AG09309 (cell line): ENCODE data around the gene CCDC27.

Experiments
- DNase-seq: peaks from one replicate; pipeline ENCODE4 v3.0.0-alpha.2; 2010; ENCODE audit warnings: low read depth
- H3K4me3 ChIP-seq: 2 replicates; pipeline ENCODE4 v1.5.1; 2011; ENCODE audit warnings: mild to moderate bottlenecking, low read depth, low read length, moderate library complexity; ENCODE audit not compliant: control insufficient read depth
- TF ChIP-seq, protein P1 (sequence below): IDR thresholded peaks from 2 replicates; pipeline ENCODE4 v1.5.1; 2011; ENCODE audit warnings: mild to moderate bottlenecking, low read depth, low read length, inconsistent platforms; ENCODE audit not compliant: insufficient read depth, control insufficient read depth; ENCODE audit errors: missing control alignments

Gene CCDC27

GRCh38 chr1:3779265-3779911 lies 27.1 kb downstream of the CCDC27 start:
- no peak for DNase-seq
- H3K4me3 ChIP-seq, result no peak overlapping the region
- TF ChIP-seq, protein P1, sequence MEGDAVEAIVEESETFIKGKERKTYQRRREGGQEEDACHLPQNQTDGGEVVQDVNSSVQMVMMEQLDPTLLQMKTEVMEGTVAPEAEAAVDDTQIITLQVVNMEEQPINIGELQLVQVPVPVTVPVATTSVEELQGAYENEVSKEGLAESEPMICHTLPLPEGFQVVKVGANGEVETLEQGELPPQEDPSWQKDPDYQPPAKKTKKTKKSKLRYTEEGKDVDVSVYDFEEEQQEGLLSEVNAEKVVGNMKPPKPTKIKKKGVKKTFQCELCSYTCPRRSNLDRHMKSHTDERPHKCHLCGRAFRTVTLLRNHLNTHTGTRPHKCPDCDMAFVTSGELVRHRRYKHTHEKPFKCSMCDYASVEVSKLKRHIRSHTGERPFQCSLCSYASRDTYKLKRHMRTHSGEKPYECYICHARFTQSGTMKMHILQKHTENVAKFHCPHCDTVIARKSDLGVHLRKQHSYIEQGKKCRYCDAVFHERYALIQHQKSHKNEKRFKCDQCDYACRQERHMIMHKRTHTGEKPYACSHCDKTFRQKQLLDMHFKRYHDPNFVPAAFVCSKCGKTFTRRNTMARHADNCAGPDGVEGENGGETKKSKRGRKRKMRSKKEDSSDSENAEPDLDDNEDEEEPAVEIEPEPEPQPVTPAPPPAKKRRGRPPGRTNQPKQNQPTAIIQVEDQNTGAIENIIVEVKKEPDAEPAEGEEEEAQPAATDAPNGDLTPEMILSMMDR, result no peak

DNA sequence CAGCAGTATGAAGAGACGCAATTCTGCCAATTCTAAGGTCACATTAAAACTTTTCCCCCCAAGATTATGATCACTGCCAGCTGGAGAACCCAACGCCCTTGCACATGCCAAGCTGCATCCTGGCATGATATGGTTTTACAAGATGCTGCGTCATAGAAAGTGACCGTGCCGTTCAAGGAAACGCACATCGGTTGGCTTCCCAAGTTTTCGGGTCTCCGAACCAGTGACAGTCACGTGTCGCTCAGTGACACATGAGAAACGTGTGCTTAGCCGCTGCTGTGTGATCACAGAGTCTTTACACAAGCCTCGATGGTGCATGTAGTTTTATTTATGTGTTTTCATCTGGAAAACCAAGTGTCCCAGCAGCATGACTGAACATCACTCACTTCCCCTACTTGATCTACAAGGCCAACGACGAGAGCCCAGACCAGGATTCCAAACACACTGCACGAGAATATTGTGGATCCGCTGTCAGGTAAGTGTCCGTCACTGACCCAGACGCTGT lies 27.7 kb downstream of the CCDC27 start:
- TF ChIP-seq, protein P1, result no peak

GRCh38 chr1:3780901-3781300 lies 28.7 kb downstream of the CCDC27 start:
- TF ChIP-seq, protein P1, result no peak
- no peak overlapping the region for H3K4me3 ChIP-seq
- DNase-seq, result no peak

More for the DNA sequence above, 27.7 kb downstream of the CCDC27 start:
- H3K4me3 ChIP-seq, result no peak overlapping the region
- DNase-seq, result no peak

- no peak overlapping the region for H3K4me3 ChIP-seq
- DNase-seq, result no peak
- TF ChIP-seq, protein P1, result no peak
These were observed 31.6 kb downstream of the CCDC27 start for GRCh38 chr1:3783651-3784474.

DNA sequence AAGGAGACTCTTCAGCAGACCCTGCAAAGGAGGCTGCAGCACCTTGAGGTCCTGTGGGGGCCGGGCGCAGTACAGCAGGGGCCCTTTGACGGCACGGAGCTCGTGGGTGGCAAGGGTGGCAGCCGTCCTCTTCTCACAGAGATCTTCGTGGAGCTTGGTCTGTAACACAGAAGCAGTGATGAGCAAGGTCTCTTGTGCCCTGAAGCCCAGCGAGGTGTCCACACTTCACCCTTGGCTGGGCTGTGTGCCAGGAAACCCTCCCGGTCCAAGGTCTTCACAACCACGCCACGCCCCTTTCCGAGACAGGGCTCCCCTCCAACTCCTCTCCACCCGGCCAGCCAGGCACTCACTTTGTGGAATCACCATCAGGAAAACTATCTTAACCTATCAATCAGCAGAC lies 32.8 kb downstream of the CCDC27 start:
- no peak for DNase-seq
- no peak overlapping the region for H3K4me3 ChIP-seq
- TF ChIP-seq, protein P1, result no peak

GRCh38 chr1:3785456-3786157 lies 33.4 kb downstream of the CCDC27 start:
- DNase-seq, result no peak
- H3K4me3 ChIP-seq, result no peak overlapping the region
- TF ChIP-seq, protein P1, result no peak
